GM18909 (cell line): ENCODE measurements around the gene HDAC10.

Experiments used
- ATAC-seq: cut with Tn5 transposase; IDR thresholded peaks from one replicate; pipeline ENCODE4 v1.9.1; 2021; ENCODE audit warnings: mild to moderate bottlenecking; ENCODE audit not compliant: unreplicated experiment, poor library complexity

The HDAC10 gene

GRCh38 chr22:50270666-50271394 lies 19.8 kb upstream of the HDAC10 start:
- no peak for ATAC-seq

- no peak for ATAC-seq
Measured at GRCh38 chr22:50269970-50270665, 19.1 kb upstream of the HDAC10 start, which contains the start of gene MAPK11. TSS of gene MAPK11 (minus strand) at chr22:50270380. CDS start at chr22:50270292, 88 bp downstream.

- ATAC-seq = no peak
Measured at GRCh38 chr22:50269573-50269969, 18.5 kb upstream of the HDAC10 start.

GRCh38 chr22:50268655-50269113 lies 17.6 kb upstream of the HDAC10 start:
- no peak for ATAC-seq

- no peak for ATAC-seq
Measured at GRCh38 chr22:50267591-50268390, 16.7 kb upstream of the HDAC10 start.

- no peak for ATAC-seq
Measured at GRCh38 chr22:50266994-50267393, 15.9 kb upstream of the HDAC10 start.

DNA sequence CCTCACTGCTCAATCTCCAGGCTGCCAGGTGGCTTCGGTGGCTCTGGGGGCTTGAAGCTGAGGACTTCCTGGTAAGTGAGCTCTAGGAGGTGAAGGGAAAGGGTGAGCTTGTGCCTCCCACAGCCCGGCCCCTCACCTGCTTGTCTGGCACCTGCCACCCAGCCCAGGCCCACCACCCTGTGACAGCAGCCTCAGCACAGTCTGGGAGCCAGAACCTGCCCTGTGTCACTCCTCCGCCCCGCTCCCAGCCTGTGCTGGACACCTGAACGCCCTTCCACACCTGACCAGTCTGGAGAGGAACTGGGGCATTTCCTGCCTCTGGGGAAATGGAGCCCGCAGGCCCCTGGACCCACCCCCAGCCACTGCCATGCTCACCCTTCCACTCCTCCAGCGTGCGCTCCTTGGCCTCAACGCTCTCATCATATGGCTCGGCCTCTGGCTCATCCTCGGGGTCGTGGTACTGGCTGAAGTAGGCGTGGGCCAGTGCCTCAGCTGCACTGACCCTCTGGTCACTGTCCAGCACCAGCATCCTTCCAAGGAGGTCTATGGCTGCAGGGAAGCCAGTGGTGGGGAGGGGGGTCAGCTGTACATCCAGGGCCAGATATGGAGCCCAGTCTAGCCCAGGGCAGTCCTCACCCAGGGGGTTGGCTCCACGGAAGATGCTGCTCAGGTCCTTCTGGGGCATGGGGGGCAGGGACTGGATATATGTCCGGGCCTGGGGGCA lies 14.0 kb upstream of the HDAC10 start:
- ATAC-seq = no peak

- no peak for ATAC-seq
Measured at GRCh38 chr22:50264104-50264745, 13.2 kb upstream of the HDAC10 start.

DNA sequence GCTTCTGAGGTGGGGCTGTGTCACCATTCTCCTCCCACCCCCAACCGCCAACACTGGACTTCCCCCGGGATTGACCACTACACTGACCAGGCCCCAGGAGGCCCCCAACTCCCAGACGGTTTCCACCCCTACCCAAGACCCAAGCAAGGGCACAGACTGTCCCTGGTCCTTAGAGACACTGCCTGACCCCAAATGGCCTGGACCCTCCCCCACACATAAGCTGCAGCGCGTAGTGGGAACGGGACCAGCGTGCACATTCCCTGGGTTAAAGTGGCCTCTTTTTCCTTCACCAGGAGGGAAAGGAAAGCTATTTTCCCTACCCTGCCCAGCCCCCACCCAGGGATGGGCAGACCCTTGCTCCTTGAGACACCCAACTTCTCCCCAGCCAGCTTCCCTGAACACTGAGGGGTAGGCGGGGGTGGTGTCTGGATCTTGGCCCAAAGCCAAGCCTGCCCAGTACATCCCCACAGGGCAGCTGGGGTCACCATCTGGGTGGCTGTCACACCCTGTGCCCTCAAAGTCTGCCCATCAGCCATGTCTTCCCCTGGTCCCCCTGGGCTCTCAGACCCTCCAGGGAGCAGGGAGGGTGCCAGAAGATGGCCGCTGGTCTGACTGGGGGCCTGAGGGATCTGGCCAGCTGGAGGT lies 12.0 kb upstream of the HDAC10 start:
- no peak for ATAC-seq

- ATAC-seq = no peak
Measured at GRCh38 chr22:50262460-50262911, 11.4 kb upstream of the HDAC10 start.

GRCh38 chr22:50261615-50262459 lies 10.8 kb upstream of the HDAC10 start, which contains the start of gene MAPK12:
TSS of gene MAPK12 (minus strand) at chr22:50261683. CDS start at chr22:50261509, 174 bp downstream.
- no peak for ATAC-seq

- no peak for ATAC-seq
Measured at GRCh38 chr22:50260801-50261614, 9.9 kb upstream of the HDAC10 start.

DNA sequence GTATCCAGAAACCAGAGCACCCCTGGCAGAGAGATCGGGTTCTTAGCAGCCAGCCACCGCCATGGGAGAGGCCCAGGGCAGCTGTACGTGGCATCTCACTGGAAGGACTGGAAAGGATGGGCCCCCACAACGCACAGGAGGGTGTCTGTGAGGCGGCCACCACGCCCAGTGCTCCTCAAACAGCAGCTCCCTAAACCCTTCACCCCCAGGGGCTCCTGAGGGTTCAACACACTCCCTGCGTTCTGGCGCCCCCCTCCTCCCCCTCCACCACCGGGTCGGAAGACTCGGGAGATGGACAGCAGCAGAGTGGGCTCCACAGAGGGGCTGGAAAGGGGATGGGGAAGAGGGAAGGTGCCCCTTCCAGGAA lies 9.4 kb upstream of the HDAC10 start:
- ATAC-seq = no peak

GRCh38 chr22:50259302-50259701 lies 8.2 kb upstream of the HDAC10 start:
- no peak for ATAC-seq

GRCh38 chr22:50258361-50259292 lies 7.6 kb upstream of the HDAC10 start:
- ATAC-seq = no peak
